LNCaP clone FGC (cell line): ENCODE results near the gene UBL4B.

Source experiments
- DNase-seq: peaks from one replicate; pipeline ENCODE4 v3.0.0-alpha.2; 2011; ENCODE audit warnings: low read depth
- H3K4me3 ChIP-seq: 2 replicates; pipeline ENCODE4 v1.5.1; 2011; ENCODE audit warnings: mild to moderate bottlenecking, low read depth, low read length, control low read depth
- CTCF ChIP-seq: IDR thresholded peaks from 2 replicates; pipeline ENCODE4 v1.5.1; 2012; ENCODE audit warnings: mild to moderate bottlenecking; ENCODE audit not compliant: control insufficient read depth, insufficient read depth; ENCODE audit errors: extremely low read depth

UBL4B gene

GRCh38 chr1:110138956-110139355 lies 26.7 kb downstream of the UBL4B start:
- no peak for DNase-seq
- TF ChIP-seq CTCF: no peak
- no peak overlapping the region for H3K4me3 ChIP-seq

GRCh38 chr1:110144366-110144765 lies 32.1 kb downstream of the UBL4B start:
- no peak overlapping the region for H3K4me3 ChIP-seq
- DNase-seq: no peak
- no peak for TF ChIP-seq CTCF

- TF ChIP-seq CTCF: peak; percentile 67
- DNase-seq: no peak
- H3K4me3 ChIP-seq: no peak overlapping the region
Observed at GRCh38 chr1:110148961-110149360, 36.7 kb downstream of the UBL4B start.

- no peak for TF ChIP-seq CTCF
- DNase-seq: no peak
- H3K4me3 ChIP-seq: 0 out of 2 replicates have a peak within 1 kb of the TSS, but pooled peaks have one; percentile 18
Observed at GRCh38 chr1:110150330-110151174, 38.3 kb downstream of the UBL4B start, which contains the start of gene SLC6A17. Gene SLC6A17, plus strand, starts transcription at chr1:110150494. Its CDS starts 16,436 bp downstream, at chr1:110166930.

- no peak overlapping the region for H3K4me3 ChIP-seq
- no peak for TF ChIP-seq CTCF
- no peak for DNase-seq
Observed at GRCh38 chr1:110151175-110151669, 39.0 kb downstream of the UBL4B start.

- DNase-seq: no peak
Observed at GRCh38 chr1:110152133-110152785, 40.0 kb downstream of the UBL4B start.

More at GRCh38 chr1:110152133-110152785, 40.0 kb downstream of the UBL4B start:
- no peak overlapping the region for H3K4me3 ChIP-seq
- TF ChIP-seq CTCF: no peak
